Endothelial cell of umbilical vein (primary cell): Measurements from ENCODE around the gene CCDC81.

Experiments used
- EZH2 ChIP-seq: IDR thresholded peaks from 2 replicates; pipeline ENCODE4 v1.6.1; 2012; ENCODE audit warnings: borderline replicate concordance, low read depth, mild to moderate bottlenecking, moderate library complexity, low read length, inconsistent platforms; ENCODE audit not compliant: severe bottlenecking
- JUN ChIP-seq: IDR thresholded peaks from 2 replicates; pipeline ENCODE4 v1.6.1; 2011; ENCODE audit warnings: borderline replicate concordance, low read depth; ENCODE audit not compliant: insufficient read length, insufficient read depth
- POLR2A ChIP-seq: IDR thresholded peaks from 2 replicates; pipeline ENCODE4 v1.6.1; 2012; ENCODE audit warnings: low read depth, mild to moderate bottlenecking, control low read depth, low read length
- POLR2AphosphoS5 ChIP-seq: IDR thresholded peaks from 2 replicates; pipeline ENCODE4 v1.6.1; 2012; ENCODE audit warnings: low read depth, mild to moderate bottlenecking, control low read depth, low read length, moderate library complexity; ENCODE audit not compliant: insufficient read depth
- TF ChIP-seq, protein P1 (sequence below), 2 donors: IDR thresholded peaks; 1 replicate in 1 of 2; 2 replicates in 1 of 2; pipeline ENCODE4 v1.5.1; 2011; ENCODE audit warnings: low read length in 2 of 2, mild to moderate bottlenecking in 2 of 2, moderate library complexity in 2 of 2, control low read depth in 1 of 2, inconsistent platforms in 1 of 2, low read depth in 1 of 2; ENCODE audit not compliant: insufficient read depth in 1 of 2; ENCODE audit errors: extremely low read depth in 1 of 2
- TF ChIP-seq, protein P2 (sequence below): IDR thresholded peaks from 2 replicates; pipeline ENCODE4 v1.6.1; 2011; ENCODE audit not compliant: insufficient read depth, insufficient read length

DNA sequence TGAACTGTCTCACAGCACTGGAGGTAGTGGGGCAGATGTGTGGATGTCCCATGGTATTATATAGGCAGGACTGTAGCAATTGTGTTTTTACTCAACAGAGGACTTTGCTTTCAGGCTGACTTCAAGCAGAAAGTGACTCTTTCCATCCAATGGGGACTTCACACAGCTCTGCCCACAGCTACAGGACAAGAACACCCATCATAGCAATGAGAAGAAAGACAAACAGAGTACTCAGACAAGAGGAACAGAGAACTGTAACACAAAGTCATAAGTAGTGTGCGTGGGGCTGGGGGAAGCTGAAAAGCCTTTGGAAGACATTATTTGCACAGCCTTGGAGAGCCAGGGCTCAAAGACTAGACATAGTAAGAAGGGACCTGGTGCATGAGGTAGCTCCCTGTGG lies 70.3 kb downstream of the CCDC81 start:
- TF ChIP-seq, protein P1, sequence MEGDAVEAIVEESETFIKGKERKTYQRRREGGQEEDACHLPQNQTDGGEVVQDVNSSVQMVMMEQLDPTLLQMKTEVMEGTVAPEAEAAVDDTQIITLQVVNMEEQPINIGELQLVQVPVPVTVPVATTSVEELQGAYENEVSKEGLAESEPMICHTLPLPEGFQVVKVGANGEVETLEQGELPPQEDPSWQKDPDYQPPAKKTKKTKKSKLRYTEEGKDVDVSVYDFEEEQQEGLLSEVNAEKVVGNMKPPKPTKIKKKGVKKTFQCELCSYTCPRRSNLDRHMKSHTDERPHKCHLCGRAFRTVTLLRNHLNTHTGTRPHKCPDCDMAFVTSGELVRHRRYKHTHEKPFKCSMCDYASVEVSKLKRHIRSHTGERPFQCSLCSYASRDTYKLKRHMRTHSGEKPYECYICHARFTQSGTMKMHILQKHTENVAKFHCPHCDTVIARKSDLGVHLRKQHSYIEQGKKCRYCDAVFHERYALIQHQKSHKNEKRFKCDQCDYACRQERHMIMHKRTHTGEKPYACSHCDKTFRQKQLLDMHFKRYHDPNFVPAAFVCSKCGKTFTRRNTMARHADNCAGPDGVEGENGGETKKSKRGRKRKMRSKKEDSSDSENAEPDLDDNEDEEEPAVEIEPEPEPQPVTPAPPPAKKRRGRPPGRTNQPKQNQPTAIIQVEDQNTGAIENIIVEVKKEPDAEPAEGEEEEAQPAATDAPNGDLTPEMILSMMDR (IDR thresholded peaks at IDR 0.05; ENCODE audit: extremely low read depth in 1 of 2, insufficient read depth in 1 of 2, low read depth in 1 of 2, low read length in 2 of 2) = no peak
- no peak for TF ChIP-seq EZH2
- TF ChIP-seq JUN = no peak
- TF ChIP-seq, protein P2, sequence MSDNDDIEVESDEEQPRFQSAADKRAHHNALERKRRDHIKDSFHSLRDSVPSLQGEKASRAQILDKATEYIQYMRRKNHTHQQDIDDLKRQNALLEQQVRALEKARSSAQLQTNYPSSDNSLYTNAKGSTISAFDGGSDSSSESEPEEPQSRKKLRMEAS = no peak
- TF ChIP-seq POLR2A = no peak
- TF ChIP-seq POLR2AphosphoS5 = no peak
